RWPE2 (cell line): ENCODE data around the gene PRKAG2.

Experiments used
- ATAC-seq: fragments of 200-7000 bp; cut with Tn5 transposase; 3 replicates; pipeline ENCODE4 v1.9.1; 2021; ENCODE audit warnings: low read depth
- DNase-seq: peaks from one replicate; pipeline ENCODE4 v3.0.0-alpha.2; 2020; ENCODE audit warnings: low spot score
- H3K27ac ChIP-seq: fragments of 450-650 bp; 2 replicates; pipeline ENCODE4 v1.5.1; 2017; ENCODE audit warnings: mild to moderate bottlenecking; ENCODE audit not compliant: poor library complexity, severe bottlenecking
- H3K27me3 ChIP-seq: fragments of 250-450 bp; sonication (Bioruptor Pico); 2 replicates; pipeline ENCODE4 v1.5.1; 2021; ENCODE audit warnings: mild to moderate bottlenecking, moderate library complexity; ENCODE audit not compliant: insufficient read depth, poor library complexity, severe bottlenecking
- H3K36me3 ChIP-seq: fragments of 250-450 bp; sonication (Bioruptor Pico); 2 replicates; pipeline ENCODE4 v1.5.1; 2020; ENCODE audit warnings: low read depth, mild to moderate bottlenecking, moderate library complexity
- H3K4me1 ChIP-seq: fragments of 250-450 bp; sonication (Bioruptor Pico); 2 replicates; pipeline ENCODE4 v1.5.1; 2021; ENCODE audit warnings: mild to moderate bottlenecking, moderate library complexity; ENCODE audit not compliant: insufficient read depth, poor library complexity, severe bottlenecking
- H3K4me3 ChIP-seq: fragments of 250-450 bp; sonication (Bioruptor Pico); 2 replicates; pipeline ENCODE4 v1.5.1; 2021; ENCODE audit warnings: mild to moderate bottlenecking, moderate library complexity; ENCODE audit not compliant: severe bottlenecking
- H3K9me3 ChIP-seq: fragments of 250-450 bp; sonication (Bioruptor Pico); 2 replicates; pipeline ENCODE4 v1.5.1; 2021; ENCODE audit warnings: mild to moderate bottlenecking, moderate library complexity; ENCODE audit not compliant: severe bottlenecking
- TF ChIP-seq, protein P1 (sequence below): fragments of 450-650 bp; IDR thresholded peaks from one replicate; pipeline ENCODE4 v1.5.1; 2017; ENCODE audit warnings: mild to moderate bottlenecking, moderate library complexity; ENCODE audit not compliant: poor library complexity, severe bottlenecking

The PRKAG2 gene

DNA sequence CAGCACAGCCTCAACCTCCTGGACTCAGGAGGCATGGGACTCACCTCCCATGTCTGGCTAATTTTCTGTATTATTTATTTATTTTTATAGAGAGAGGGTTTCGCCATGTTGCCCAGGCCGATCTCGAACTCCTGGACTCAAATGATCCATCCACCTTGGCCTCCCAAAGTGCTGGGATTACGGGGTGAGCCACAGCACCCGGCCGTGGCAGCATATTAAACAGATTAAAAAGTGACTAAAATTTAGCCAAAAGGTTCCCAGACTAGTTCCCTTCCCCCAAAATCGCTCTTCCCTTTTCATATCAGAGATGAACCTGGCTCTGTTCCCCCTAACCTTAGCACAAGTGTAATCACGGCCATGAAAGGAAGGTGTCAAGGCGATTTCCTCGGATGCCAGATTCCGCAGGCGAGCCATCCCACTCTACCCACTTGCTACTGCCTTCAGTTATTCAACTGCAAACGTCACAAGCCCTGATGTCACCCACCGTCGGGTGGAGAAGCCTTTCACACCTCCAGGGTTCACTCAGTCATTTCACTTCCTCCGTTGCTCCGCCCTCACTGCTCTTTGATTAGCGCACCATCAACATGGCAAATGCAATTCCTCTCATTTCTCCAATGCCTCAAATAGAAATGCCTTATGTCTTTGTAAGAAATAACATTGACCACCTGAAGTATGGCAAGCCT, 252.5 kb downstream of the PRKAG2 start:
- TF ChIP-seq, protein P1, sequence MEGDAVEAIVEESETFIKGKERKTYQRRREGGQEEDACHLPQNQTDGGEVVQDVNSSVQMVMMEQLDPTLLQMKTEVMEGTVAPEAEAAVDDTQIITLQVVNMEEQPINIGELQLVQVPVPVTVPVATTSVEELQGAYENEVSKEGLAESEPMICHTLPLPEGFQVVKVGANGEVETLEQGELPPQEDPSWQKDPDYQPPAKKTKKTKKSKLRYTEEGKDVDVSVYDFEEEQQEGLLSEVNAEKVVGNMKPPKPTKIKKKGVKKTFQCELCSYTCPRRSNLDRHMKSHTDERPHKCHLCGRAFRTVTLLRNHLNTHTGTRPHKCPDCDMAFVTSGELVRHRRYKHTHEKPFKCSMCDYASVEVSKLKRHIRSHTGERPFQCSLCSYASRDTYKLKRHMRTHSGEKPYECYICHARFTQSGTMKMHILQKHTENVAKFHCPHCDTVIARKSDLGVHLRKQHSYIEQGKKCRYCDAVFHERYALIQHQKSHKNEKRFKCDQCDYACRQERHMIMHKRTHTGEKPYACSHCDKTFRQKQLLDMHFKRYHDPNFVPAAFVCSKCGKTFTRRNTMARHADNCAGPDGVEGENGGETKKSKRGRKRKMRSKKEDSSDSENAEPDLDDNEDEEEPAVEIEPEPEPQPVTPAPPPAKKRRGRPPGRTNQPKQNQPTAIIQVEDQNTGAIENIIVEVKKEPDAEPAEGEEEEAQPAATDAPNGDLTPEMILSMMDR = no peak
- H3K27ac ChIP-seq = peak overlapping the region; percentile 86
- no peaks in the 10 kb centered on the region for H3K27me3 ChIP-seq

DNA sequence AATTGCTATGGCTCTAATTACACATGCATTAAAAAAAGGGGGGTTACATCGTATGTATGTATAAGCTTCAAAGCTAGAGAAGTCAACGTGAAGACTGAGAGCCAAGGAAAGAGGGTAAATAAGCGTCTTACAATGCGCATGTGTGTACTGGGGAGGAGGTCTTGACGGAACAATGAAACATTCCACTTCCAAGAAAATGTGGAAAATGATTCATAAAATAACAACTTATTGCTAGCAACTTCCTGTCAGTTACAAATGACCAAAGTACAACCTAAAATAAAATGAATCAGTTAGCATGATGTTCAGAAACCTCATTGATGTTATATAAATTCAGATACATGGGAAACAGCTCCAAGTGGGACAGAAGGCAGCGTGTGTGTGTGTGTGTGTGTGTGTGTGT, 253.1 kb downstream of the PRKAG2 start:
- peaks cover 60% of the 10 kb centered on the region for H3K36me3 ChIP-seq
- TF ChIP-seq, protein P1 = no peak
- H3K27me3 ChIP-seq = no peaks in the 10 kb centered on the region
- H3K4me3 ChIP-seq = no peak overlapping the region
- peaks cover 26% of the 10 kb centered on the region for H3K4me1 ChIP-seq
- H3K9me3 ChIP-seq = no peaks in the 10 kb centered on the region
- DNase-seq (no peak), ATAC-seq (peak; percentile 82)
- H3K27ac ChIP-seq = peak overlapping the region; percentile 86

More for the DNA sequence above, 252.5 kb downstream of the PRKAG2 start:
- H3K36me3 ChIP-seq = peaks cover 56% of the 10 kb centered on the region
- no peak overlapping the region for H3K4me3 ChIP-seq
- ATAC-seq (no peak; the same call in 1 of the 3 replicates), DNase-seq (no peak)
- H3K9me3 ChIP-seq = no peaks in the 10 kb centered on the region
- peaks cover 32% of the 10 kb centered on the region for H3K4me1 ChIP-seq

DNA sequence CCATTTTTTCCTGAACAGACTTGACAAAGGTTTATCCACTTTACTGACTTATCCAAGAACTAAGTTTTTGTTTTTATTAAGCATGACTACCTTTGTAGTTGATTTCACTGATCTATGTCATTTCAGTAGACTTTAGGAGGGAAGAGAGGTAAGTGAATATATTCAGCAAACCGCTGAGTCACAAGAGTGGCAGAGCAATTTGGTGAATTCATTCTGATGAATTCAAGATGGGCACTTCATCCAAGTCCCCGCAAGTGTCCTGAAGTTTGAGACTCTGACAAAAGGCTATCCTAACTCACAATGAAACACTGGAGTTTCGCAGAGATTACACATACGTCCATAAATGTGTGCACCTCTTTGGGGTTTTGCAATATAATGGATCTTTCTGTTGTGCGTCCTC, 255.0 kb downstream of the PRKAG2 start:
- ATAC-seq (no peak), DNase-seq (no peak)
- Histone ChIP-seq H3K27ac (no peak overlapping the region), H3K4me1 (peaks cover 18% of the 10 kb centered on the region), H3K9me3 (no peaks in the 10 kb centered on the region), H3K4me3 (no peak overlapping the region), H3K36me3 (peaks cover 51% of the 10 kb centered on the region), H3K27me3 (no peaks in the 10 kb centered on the region)
- TF ChIP-seq, protein P1 = no peak

DNA sequence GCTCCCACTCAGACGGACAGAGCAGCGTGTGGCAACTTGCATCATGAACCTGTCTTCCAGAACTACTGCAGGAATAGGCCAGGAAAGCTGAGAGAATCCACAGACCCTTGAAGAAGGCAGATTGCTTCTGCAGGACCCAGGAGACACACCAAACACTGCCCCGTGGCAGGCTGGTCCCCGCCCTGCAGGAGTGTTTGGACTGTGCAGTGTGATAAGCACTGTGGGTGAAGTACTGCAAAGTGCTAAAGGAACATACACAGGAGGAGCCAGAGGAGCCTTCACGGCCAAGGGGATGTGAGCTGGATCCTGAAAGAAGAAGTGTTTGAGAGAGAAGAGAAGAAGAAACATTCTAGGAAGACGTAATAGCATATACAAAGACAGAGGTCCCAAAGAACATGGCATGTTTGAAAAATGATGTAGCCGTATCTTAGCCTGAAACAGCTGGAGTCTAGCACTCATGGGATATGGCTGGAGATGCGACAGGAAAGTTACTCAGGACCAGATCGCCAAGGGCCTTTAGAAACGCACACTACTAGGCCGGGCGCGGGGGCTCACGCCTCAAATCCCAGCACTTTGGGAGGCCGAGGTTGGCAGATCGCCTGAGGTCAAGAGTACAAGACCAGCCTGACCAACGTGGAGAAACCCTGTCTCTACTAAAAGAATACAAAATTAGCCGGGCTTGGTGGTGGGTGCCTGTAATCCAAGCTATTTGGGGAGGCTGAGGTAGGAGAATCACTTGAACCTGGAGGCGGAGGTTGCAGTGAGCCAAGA, 260.3 kb downstream of the PRKAG2 start:
- H3K27ac ChIP-seq = no peak overlapping the region
- TF ChIP-seq, protein P1 = no peak
- DNase-seq (no peak), ATAC-seq (no peak)
- H3K27me3 ChIP-seq = no peaks in the 10 kb centered on the region
- peaks cover 37% of the 10 kb centered on the region for H3K36me3 ChIP-seq
- H3K4me1 ChIP-seq = no peaks in the 10 kb centered on the region
- H3K9me3 ChIP-seq = no peaks in the 10 kb centered on the region
- no peak overlapping the region for H3K4me3 ChIP-seq
